Body of pancreas (tissue), 4 donors: Measurements from ENCODE around the gene OST4.

ENCODE experiments used
- POLR2A ChIP-seq, 3 donors: fragments of 450-650 bp; IDR thresholded peaks; one replicate each; pipeline ENCODE4 v1.6.1; 2016; ENCODE audit warnings: antibody characterized with exemption in 3 of 3, mild to moderate bottlenecking in 2 of 3
- TF ChIP-seq, protein P1 (sequence below), 7 experiments: fragments of 450-650 bp in 4 of 7; fragments of 200-600 bp in 3 of 7; sonication (generic) in 3 of 7; IDR thresholded peaks; one replicate each; pipeline ENCODE4 v1.5.1; 2016 to 2019; ENCODE audit warnings: antibody characterized with exemption in 7 of 7

DNA sequence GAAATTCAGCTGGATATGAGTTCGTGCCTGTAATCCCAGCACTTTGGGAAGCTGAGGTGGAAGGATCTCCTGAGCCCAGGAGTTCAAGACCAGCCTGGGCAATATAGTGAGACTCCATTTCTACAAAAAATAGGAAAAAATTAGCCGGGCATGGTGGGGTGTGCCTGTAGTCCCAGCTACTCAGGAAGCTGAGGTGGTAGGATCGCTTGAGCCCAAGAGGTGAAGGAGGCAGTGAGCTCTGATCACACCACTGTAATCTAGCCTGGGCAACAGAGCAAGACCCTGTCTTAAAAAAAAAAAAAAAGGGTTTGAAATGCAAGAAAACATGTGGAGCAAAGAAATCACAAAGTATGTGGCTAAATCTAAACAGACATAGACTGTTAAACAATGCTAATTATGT lies 37.6 kb upstream of the OST4 start:
- TF ChIP-seq, protein P1, sequence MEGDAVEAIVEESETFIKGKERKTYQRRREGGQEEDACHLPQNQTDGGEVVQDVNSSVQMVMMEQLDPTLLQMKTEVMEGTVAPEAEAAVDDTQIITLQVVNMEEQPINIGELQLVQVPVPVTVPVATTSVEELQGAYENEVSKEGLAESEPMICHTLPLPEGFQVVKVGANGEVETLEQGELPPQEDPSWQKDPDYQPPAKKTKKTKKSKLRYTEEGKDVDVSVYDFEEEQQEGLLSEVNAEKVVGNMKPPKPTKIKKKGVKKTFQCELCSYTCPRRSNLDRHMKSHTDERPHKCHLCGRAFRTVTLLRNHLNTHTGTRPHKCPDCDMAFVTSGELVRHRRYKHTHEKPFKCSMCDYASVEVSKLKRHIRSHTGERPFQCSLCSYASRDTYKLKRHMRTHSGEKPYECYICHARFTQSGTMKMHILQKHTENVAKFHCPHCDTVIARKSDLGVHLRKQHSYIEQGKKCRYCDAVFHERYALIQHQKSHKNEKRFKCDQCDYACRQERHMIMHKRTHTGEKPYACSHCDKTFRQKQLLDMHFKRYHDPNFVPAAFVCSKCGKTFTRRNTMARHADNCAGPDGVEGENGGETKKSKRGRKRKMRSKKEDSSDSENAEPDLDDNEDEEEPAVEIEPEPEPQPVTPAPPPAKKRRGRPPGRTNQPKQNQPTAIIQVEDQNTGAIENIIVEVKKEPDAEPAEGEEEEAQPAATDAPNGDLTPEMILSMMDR (IDR thresholded peaks at IDR 0.05), result no peak
- no peak for TF ChIP-seq POLR2A (IDR thresholded peaks at IDR 0.05)
